DND-41 (cell line): ENCODE data around the gene CHCHD5.
"Not testable (repeated sequence)": the region's sequence is repeated elsewhere in the genome, so short reads cannot be mapped to it uniquely, and the experiment has no call there.

Experiments
- ATAC-seq: fragments of 200-7000 bp; cut with Tn5 transposase; 3 replicates; pipeline ENCODE4 v1.9.1; 2021; ENCODE audit warnings: low read depth; ENCODE audit not compliant: insufficient read depth
- DNase-seq: peaks from one replicate; pipeline ENCODE4 v3.0.0-alpha.2; 2020
- H2AFZ ChIP-seq: 2 replicates; pipeline ENCODE4 v1.6.0; 2012; ENCODE audit warnings: low read depth, low read length
- H3K27ac ChIP-seq: 2 replicates; pipeline ENCODE4 v1.5.1; 2012; ENCODE audit warnings: low read length, inconsistent platforms
- H3K27me3 ChIP-seq: fragments of 200-600 bp; sonication (generic); 2 replicates; pipeline ENCODE4 v1.6.0; 2012; ENCODE audit warnings: low read length, mild to moderate bottlenecking, inconsistent platforms; ENCODE audit not compliant: insufficient read depth, poor library complexity
- H3K36me3 ChIP-seq: 2 replicates; pipeline ENCODE4 v1.5.1; 2012; ENCODE audit warnings: low read length, inconsistent platforms; ENCODE audit not compliant: insufficient read depth
- H3K4me1 ChIP-seq: 2 replicates; pipeline ENCODE4 v1.5.1; 2012; ENCODE audit warnings: mild to moderate bottlenecking, low read length; ENCODE audit not compliant: insufficient read depth
- H3K4me2 ChIP-seq: 2 replicates; pipeline ENCODE4 v1.6.0; 2012; ENCODE audit warnings: mild to moderate bottlenecking, moderate library complexity, low read length, inconsistent platforms; ENCODE audit not compliant: insufficient read depth
- H3K4me3 ChIP-seq, 2 experiments: fragments of 200-600 bp in 1 of 2; shearing (Covaris generic) in 1 of 2; 2 replicates each; pipeline ENCODE4 v1.5.1; 2012 to 2016; ENCODE audit warnings: inconsistent platforms in 2 of 2, low read length in 2 of 2, mild to moderate bottlenecking in 2 of 2, low read depth in 1 of 2, moderate library complexity in 1 of 2
- H3K79me2 ChIP-seq: 2 replicates; pipeline ENCODE4 v1.6.0; 2012; ENCODE audit warnings: low read length, inconsistent platforms; ENCODE audit not compliant: insufficient read depth
- H3K9ac ChIP-seq: 2 replicates; pipeline ENCODE4 v1.6.0; 2012; ENCODE audit warnings: low read depth, mild to moderate bottlenecking, inconsistent platforms, low read length, moderate library complexity
- H3K9me3 ChIP-seq: 2 replicates; pipeline ENCODE4 v1.5.1; 2012; ENCODE audit warnings: low read length, moderate library complexity, mild to moderate bottlenecking, inconsistent platforms; ENCODE audit not compliant: insufficient read depth, severe bottlenecking
- H4K20me1 ChIP-seq: 2 replicates; pipeline ENCODE4 v1.6.0; 2012; ENCODE audit warnings: low read length; ENCODE audit not compliant: insufficient read depth
- CTCF ChIP-seq: IDR thresholded peaks from 2 replicates; pipeline ENCODE4 v1.5.1; 2012; ENCODE audit warnings: borderline replicate concordance, low read length, moderate library complexity, mild to moderate bottlenecking; ENCODE audit not compliant: poor library complexity, severe bottlenecking; ENCODE audit errors: extremely low read depth
- EZH2 ChIP-seq: IDR thresholded peaks from 3 replicates; pipeline ENCODE4 v1.6.1; 2012; ENCODE audit warnings: borderline replicate concordance, low read depth, mild to moderate bottlenecking, moderate library complexity, low read length, inconsistent platforms; ENCODE audit not compliant: severe bottlenecking

CHCHD5 gene

GRCh38 chr2:112542984-112543661 is 41.3 kb upstream of the CHCHD5 start:
- no peak for TF ChIP-seq EZH2
- H3K36me3 ChIP-seq = peaks cover 25% of the 10 kb centered on the region
- H3K4me1 ChIP-seq = peaks cover 38% of the 10 kb centered on the region
- no peaks in the 10 kb centered on the region for H3K27me3 ChIP-seq
- ATAC-seq (peak; percentile 35), DNase-seq (peak; percentile 46)
- H4K20me1 ChIP-seq = peaks cover 18% of the 10 kb centered on the region; the same call in 1 of the 2 replicates
- peak overlapping the region; percentile 95 for H3K27ac ChIP-seq
- H3K9ac ChIP-seq = peak overlapping the region; percentile 73
- H3K4me3 ChIP-seq = peak overlapping the region; percentile 74 to 76; a peak in 3 of 4 replicates
- H3K4me2 ChIP-seq = peak overlapping the region; percentile 77
- no peaks in the 10 kb centered on the region for H3K9me3 ChIP-seq
- peaks cover 49% of the 10 kb centered on the region for H3K79me2 ChIP-seq
- H2AFZ ChIP-seq = peak overlapping the region; percentile 79

- no peak overlapping the region for H3K27ac ChIP-seq
- H2AFZ ChIP-seq = no peak overlapping the region
- H4K20me1 ChIP-seq = peaks cover 18% of the 10 kb centered on the region; the same call in 1 of the 2 replicates
- no peaks in the 10 kb centered on the region for H3K27me3 ChIP-seq
- TF ChIP-seq CTCF (no peak), EZH2 (no peak)
- no peak overlapping the region for H3K9ac ChIP-seq
- DNase-seq = no peak
- H3K36me3 ChIP-seq = peaks cover 66% of the 10 kb centered on the region
- peaks cover 29% of the 10 kb centered on the region for H3K4me1 ChIP-seq
- peaks cover 54% of the 10 kb centered on the region for H3K79me2 ChIP-seq
- ATAC-seq = no peak
- H3K9me3 ChIP-seq = no peaks in the 10 kb centered on the region
- H3K4me2 ChIP-seq = no peak overlapping the region
- H3K4me3 ChIP-seq = no peak overlapping the region
Observed at GRCh38 chr2:112547333-112547732, 37.1 kb upstream of the CHCHD5 start.

- Histone ChIP-seq H3K27ac (no peak overlapping the region), H3K4me2 (no peak overlapping the region), H3K27me3 (no peaks in the 10 kb centered on the region), H3K9ac (no peak overlapping the region), H3K4me3 (no peak overlapping the region), H3K79me2 (peaks cover 38% of the 10 kb centered on the region), H3K36me3 (peaks cover 82% of the 10 kb centered on the region), H2AFZ (no peak overlapping the region), H3K4me1 (peaks cover 13% of the 10 kb centered on the region; the same call in 1 of the 2 replicates), H4K20me1 (peaks cover 9% of the 10 kb centered on the region; the same call in 1 of the 2 replicates), H3K9me3 (no peaks in the 10 kb centered on the region)
- ATAC-seq (no peak), DNase-seq (no peak)
- TF ChIP-seq CTCF (no peak), EZH2 (no peak)
Observed at GRCh38 chr2:112548980-112549379, 35.4 kb upstream of the CHCHD5 start.

DNA sequence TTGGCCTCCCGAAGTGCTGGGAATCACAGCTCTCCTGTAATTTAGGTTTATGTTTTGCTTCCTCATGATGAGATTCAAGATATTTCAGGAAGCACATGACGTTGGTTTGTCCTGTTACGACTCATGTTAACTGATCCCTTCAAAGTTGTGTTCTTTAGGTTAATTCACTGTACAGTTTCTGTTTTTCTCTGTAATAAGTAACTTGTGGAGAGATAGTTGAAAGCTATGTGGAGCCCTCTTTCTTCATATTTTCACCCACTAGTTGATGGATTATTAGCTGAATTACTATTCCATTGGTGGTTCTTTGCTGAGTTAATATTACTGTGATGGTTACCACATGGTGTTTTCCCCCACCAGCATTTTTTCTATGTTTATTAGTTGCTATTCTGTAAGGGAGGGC is 18.3 kb upstream of the CHCHD5 start:
- Histone ChIP-seq H4K20me1 (no peaks in the 10 kb centered on the region), H3K79me2 (no peaks in the 10 kb centered on the region), H3K27me3 (no peaks in the 10 kb centered on the region), H3K36me3 (peaks cover 95% of the 10 kb centered on the region), H2AFZ (no peak overlapping the region), H3K9me3 (peaks cover 4% of the 10 kb centered on the region), H3K9ac (no peak overlapping the region), H3K4me1 (no peaks in the 10 kb centered on the region), H3K4me2 (no peak overlapping the region), H3K4me3 (no peak overlapping the region), H3K27ac (no peak overlapping the region)
- ATAC-seq (no peak), DNase-seq (no peak)
- TF ChIP-seq EZH2 = no peak
- no peak for TF ChIP-seq CTCF

- not testable (repeated sequence) for H3K4me1 ChIP-seq, ATAC-seq
Observed at GRCh38 chr2:112566508-112566907, 17.9 kb upstream of the CHCHD5 start.

More at GRCh38 chr2:112566508-112566907, 17.9 kb upstream of the CHCHD5 start:
- not testable (repeated sequence) for H2AFZ ChIP-seq, DNase-seq, H3K4me3 ChIP-seq, H3K9me3 ChIP-seq, H3K79me2 ChIP-seq, H3K9ac ChIP-seq, H4K20me1 ChIP-seq, H3K27me3 ChIP-seq, H3K4me2 ChIP-seq, H3K27ac ChIP-seq
- H3K36me3 ChIP-seq = peaks cover 95% of the 10 kb centered on the region
